ENCODE data around the gene ABCC4. TPM values are rescaled to one million over a fixed set of nuclear protein-coding genes. Genes with fewer than 3 reads are reported as not detected.
A peak's percentile ranks its signal among the peaks of the same experiment; 100 is the strongest.
"Not testable (repeated sequence)": the region's sequence is repeated elsewhere in the genome, so short reads cannot be mapped to it uniquely, and the experiment has no call there.

Gene ABCC4
- total RNA-seq, 2 donors from 2014 or later, result 21.0 to 27.1 TPM

DNA sequence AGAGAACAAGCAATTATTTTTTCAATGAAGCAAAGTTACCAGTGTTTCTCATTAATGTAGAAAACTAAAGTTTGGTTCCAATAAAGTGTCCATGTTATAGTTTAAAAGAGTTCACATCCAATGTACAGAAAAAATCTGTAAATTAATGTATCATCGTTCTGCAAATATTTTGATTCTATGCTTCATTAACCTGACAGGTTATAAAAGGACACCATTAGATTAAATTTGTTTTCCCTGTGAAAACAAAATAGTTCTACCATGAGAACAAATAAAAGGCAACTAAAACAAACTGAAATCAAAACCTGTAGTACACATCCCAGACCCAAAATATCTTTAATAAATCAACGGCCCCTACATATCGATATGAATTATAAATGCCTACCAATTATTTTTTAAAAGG, 85.1 kb downstream of the ABCC4 start:
- DNase-seq (no peak), ATAC-seq (no peak)
- intact Hi-C loops (cut with DNase I, micrococcal nuclease), result no loop called here

GRCh38 chr13:95212983-95213850, 88.0 kb downstream of the ABCC4 start:
- peak; percentile 93 for ATAC-seq
- intact Hi-C loops (cut with DNase I, micrococcal nuclease), result no loop called here
- DNase-seq, result no peak

DNA sequence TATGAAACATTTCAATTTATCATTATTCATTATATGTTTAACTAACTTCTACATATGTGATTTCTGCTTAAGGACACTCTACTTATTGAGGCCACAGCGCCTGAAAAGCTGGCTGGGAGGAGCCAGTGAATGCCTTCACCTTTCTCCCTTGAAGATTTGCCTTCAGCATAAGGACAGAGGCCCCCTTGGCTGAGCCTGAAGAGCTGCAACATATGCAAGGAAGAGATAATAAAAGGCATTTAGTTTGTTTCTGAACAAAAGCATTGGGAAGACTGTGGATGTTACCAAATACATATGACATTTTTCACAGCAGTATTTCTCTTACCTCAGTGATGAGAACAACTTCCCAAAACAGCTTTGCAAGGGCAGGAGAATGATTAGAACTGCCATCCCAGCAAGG, 92.1 kb downstream of the ABCC4 start:
- DNase-seq, result no peak
- ATAC-seq, result no peak
- intact Hi-C loops (cut with DNase I, micrococcal nuclease), result no loop called here

DNA sequence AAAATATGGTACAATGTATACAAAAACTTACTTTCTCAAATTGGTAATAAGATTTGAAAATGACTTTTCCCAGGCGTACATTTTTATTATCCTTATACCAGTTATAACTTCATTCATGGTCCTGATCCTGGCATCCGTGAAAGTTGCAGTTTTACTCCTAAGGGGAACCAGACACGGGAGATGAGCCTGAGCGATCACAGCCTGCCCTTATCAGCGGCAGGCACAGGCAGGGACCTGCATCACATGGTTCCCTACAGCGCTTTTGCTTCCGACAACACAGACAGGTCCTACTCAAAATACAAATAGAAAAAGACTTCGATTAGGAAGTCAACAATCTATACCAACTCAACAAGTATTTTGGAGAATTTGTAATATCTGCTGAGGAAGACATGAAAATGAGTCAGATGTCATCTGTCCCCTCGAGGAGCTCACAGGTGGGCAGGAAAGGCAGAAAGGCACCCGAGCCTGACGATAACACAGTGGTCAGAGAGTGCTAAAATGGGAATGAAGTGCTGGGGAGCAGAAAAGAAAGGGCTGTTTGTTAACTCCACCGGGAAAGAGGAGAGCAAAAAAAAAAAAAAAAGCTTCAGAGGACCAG, 93.4 kb downstream of the ABCC4 start:
- ATAC-seq (no peak), DNase-seq (no peak)
- intact Hi-C loops (cut with DNase I, micrococcal nuclease), result no loop called here

DNA sequence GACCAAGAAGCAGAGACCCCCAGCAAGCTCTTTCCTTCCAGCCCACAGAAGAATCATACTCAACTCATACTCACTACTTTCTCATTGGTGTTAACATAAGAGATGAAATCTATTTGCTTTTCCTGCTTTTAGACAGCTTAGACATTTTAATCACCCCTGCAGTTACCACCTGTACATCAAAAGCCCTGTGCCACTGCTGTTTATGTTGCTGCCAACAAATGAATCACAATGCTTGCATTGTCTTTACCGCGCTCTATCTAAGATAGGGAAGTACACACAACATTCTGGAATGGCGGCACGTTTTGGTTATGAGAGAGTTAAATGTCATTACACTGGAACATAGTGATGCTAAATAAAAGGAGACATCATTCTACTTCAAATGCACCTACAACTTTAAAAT, 95.1 kb downstream of the ABCC4 start:
- ATAC-seq (peak; percentile 85), DNase-seq (no peak)
- intact Hi-C loops (cut with DNase I, micrococcal nuclease), result no loop called here

- intact Hi-C loops (cut with DNase I, micrococcal nuclease), result no loop called here
- DNase-seq, result no peak
- no peak for ATAC-seq
These were observed 97.0 kb downstream of the ABCC4 start for GRCh38 chr13:95204231-95204765.

DNA sequence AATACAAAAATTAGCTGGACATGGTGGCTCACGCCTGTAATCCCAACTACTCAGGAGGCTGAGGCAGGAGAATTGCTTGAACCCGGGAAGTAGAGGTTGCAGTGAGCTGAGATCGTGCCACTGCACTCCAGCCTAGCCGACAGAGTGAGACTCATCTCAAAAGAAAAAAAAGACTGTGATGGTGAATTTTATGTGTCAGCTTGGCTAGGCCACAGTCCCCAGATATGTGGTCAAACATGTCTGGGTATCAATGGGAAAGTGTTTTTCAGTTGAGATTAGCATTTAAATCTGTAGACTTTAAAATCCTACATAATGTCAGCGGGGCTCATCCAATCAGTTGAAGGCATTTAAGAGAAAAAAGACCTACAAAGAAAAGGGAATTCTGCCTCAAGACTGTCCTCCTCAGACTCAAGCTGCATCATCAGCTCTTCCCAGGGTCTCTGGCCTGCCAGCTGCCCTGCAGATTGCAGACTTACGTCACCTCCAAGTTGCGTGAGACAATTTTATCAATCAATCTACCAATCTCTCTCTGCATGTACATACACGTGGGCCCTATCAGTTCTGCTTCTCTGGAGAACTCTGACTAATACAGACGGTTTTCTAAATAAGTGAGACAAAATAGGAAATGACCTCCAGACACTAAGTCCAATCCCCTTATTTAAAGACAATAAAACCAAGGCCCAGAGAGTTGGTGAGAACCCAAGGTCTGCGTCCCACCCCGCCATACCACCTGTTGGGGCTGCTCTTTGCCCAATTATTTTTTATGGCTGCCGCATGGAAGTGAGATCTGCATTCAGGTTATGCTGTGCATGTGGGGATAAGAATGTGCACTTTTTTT, 99.2 kb downstream of the ABCC4 start:
- DNase-seq, result no peak
- intact Hi-C loops (cut with DNase I, micrococcal nuclease), result no loop called here
- peak; percentile 64 for ATAC-seq

- DNase-seq; intact Hi-C loops (cut with DNase I, micrococcal nuclease); ATAC-seq: not testable (repeated sequence)
These were observed 100.8 kb downstream of the ABCC4 start for GRCh38 chr13:95200386-95200957.

GRCh38 chr13:95199896-95200295, 101.4 kb downstream of the ABCC4 start:
- intact Hi-C loops (cut with DNase I, micrococcal nuclease), result loop anchor here (10.0 kb wide), 2 partner anchors 95 to 205 kb away; no protein-coding TSS in a partner anchor
- ATAC-seq (peak; percentile 31), DNase-seq (no peak)

- not testable (repeated sequence) for DNase-seq, ATAC-seq
- intact Hi-C loops (cut with DNase I, micrococcal nuclease), result loop anchor here (10.0 kb wide), 2 partner anchors 96 to 206 kb away; no protein-coding TSS in a partner anchor
These were observed 102.6 kb downstream of the ABCC4 start for GRCh38 chr13:95198606-95199005.

DNA sequence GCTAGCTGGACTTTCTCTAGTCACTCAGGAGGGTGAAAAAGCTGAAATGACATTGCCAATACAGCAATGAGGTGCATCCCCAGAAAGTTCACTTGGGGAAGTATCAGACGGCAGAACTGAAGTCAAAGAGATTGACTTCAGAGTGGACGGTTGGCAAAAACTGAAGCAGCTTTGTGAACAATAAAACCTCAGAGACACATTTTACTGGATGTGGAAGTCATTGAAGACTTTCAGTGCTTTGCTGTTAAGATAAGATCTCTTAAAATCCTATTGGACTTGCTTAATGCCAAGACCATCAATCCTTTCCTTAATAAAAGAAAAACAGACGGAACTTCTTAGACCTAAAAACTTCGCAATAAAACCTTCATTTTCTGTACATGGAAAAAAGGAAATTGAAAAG, 103.7 kb downstream of the ABCC4 start:
- intact Hi-C loops (cut with DNase I, micrococcal nuclease), result loop anchor here (10.0 kb wide), 2 partner anchors 97 to 207 kb away; no protein-coding TSS in a partner anchor
- DNase-seq (no peak), ATAC-seq (no peak)

GRCh38 chr13:95195146-95195545, 106.1 kb downstream of the ABCC4 start:
- DNase-seq (no peak), ATAC-seq (no peak)
- intact Hi-C loops (cut with DNase I, micrococcal nuclease), result loop anchor here (10.0 kb wide), 2 partner anchors 100 to 210 kb away; no protein-coding TSS in a partner anchor

DNA sequence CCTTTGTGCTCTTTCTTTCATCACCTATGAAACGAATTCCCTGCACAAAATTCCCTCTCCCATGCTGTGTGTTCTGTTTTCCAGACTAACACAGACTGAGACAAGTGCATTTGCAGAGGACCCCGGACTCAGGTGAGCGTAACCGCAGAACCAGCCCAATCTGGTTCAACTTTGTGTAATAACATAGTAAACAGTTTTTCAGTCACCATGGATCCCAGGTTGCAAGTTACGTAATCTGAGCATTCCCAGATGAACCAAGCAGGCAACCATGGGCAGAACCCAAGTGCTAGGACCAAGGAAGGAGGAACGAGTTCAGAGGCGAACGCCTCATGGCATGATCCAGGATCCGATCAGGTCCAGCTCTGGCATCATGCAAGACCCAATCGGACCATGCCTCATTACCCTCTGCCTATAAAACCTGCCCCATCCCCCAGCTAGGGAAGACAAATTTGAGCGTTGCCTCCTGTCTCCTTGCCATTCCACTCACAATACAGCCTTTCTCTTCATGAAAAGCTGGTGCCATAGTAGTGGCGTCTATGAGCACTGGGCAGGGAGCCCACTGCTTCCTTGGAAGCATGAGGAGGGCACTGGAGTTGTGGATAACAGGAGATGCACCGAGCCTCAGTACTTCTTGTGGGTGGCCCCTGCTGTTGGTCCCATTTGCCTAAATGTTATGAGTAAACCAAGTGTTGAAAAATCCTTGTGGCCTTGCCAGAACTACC, 107.6 kb downstream of the ABCC4 start:
- no peak for ATAC-seq
- intact Hi-C loops (cut with DNase I, micrococcal nuclease), result loop anchor here (5.0 to 10.0 kb wide), 3 partner anchors 101 to 211 kb away; no protein-coding TSS in a partner anchor
- no peak for DNase-seq

DNA sequence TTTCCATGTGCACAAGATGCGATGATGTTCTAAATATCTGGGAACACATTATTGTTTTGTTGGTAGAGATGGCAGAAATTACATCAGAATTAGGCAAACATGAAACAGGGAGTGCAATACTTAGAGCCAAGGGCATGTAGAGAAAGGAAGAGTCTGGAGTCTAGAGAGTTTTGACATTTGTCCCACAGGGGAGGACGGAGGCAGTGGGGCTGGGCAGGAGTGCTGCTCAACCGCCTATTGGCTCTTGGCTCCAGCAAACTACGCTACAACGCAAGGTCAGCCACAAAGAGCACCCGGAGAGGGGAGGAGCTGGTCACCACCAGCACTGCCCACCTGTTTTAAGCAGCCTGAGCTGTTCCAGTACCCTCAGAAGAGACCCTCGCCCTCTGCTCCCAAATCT, 108.3 kb downstream of the ABCC4 start:
- ATAC-seq, result no peak
- intact Hi-C loops (cut with DNase I, micrococcal nuclease), result loop anchor here (5.0 to 10.0 kb wide), 3 partner anchors 102 to 212 kb away; no protein-coding TSS in a partner anchor
- DNase-seq, result no peak

DNA sequence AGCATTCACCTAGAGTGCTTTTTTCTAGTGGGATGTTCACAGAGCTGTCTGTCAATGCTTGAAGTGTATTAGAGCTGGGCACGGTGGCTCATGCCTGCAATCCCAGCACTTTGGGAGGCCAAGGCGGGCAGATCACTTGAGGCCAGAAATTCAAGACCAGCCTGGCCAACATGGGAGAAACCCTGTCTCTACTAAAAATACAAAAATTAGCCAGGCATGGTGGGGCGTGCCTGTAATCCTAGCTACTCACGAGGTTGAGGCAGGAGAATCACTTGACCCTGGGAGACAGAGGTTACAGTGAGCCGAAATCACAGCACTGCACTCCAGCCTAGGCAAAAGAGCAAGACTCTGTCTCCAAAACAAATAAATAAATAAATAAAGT, 108.7 kb downstream of the ABCC4 start:
- intact Hi-C loops (cut with DNase I, micrococcal nuclease), result loop anchor here (5.0 to 10.0 kb wide), 3 partner anchors 102 to 212 kb away; no protein-coding TSS in a partner anchor

DNA sequence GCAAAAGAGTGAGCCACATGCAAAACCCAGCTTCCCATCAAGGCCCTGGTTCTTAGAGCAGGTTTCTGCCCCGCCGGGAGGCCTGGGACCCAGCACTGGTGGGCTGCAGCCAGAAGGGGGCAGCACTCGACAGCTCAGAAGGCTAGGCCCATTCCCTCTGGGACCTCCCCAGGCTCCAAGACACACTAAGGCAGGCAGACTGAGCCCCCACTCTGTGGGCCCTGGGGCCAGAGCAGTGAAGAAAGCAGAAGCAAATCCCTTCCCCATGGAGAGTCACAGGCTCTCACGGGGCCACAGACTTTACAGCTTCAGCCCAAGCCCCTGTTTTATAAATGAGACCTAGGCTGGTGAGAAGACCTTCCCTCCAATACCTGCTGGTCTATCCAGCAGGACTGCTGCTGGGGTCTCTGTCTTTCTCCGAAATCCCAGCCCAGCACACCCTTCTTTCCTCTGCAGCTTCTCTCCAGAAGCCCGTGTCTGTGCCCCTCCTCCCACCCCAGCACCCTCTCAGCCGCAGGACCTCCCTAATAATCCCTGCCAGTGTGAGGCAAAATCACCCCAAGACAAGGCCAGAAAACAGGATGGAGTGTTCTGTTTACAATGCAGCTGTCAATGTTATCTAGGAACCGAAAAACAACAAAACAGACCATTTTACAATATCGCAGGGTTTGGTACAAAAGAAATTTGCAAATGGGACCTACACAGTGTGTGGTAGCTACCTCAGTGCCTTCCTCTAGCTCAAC, 109.3 kb downstream of the ABCC4 start:
- intact Hi-C loops (cut with DNase I, micrococcal nuclease), result loop anchor here (2.0 to 10.0 kb wide), 4 partner anchors 103 to 213 kb away; no protein-coding TSS in a partner anchor
- peak; percentile 70 to 86 for DNase-seq
- peak; percentile 94 for ATAC-seq

More for the DNA sequence above, 108.7 kb downstream of the ABCC4 start:
- not testable (repeated sequence) for DNase-seq, ATAC-seq

GRCh38 chr13:95188128-95188527, 113.1 kb downstream of the ABCC4 start:
- ATAC-seq, result no peak
- intact Hi-C loops (cut with DNase I, micrococcal nuclease), result loop anchor here in 1 of 2 donors (10.0 kb wide), 1 partner anchor 187 kb away; no protein-coding TSS in a partner anchor
- no peak for DNase-seq

All from left colon (tissue), 2 donors.